ENCODE data around the gene LRG1. TPM values are rescaled to one million over a fixed set of nuclear protein-coding genes. Genes with fewer than 3 reads are reported as not detected.

LRG1 gene
- total and polyA plus RNA-seq, 5 experiments from 2014 or later: not detected

Other genes starting within 250 kb of the LRG1 start
- 10 to 100 TPM; 41.6 to 43.9 TPM for gene TMIGD2, start 237.6 kb downstream of the LRG1 start, total RNA-seq
- 100 to 1,000 TPM in 1 of 3 donors, 10 to 100 TPM in 2; 65.8 to 105 (median 96.5) TPM for gene TMIGD2, start 237.6 kb downstream of the LRG1 start, polyA plus RNA-seq
- gene FSD1, start 235.4 kb downstream of the LRG1 start, total RNA-seq: 1 to 10 TPM; 1.4 to 4.0 TPM
- 1 to 10 TPM; 1.5 to 3.9 (median 3.4) TPM for gene FSD1, start 235.4 kb downstream of the LRG1 start, polyA plus RNA-seq
- gene STAP2, start 201.2 kb downstream of the LRG1 start, total RNA-seq: 1 to 10 TPM; 1.4 to 2.3 TPM
- gene STAP2, start 201.2 kb downstream of the LRG1 start, polyA plus RNA-seq: 1 to 10 TPM; 1.3 to 2.6 (median 1.5) TPM
- gene MPND, start 196.5 kb downstream of the LRG1 start, total RNA-seq: 10 to 100 TPM; 18.9 to 22.1 TPM
- 1 to 10 TPM; 4.6 to 5.3 (median 4.7) TPM for gene MPND, start 196.5 kb downstream of the LRG1 start, polyA plus RNA-seq
- gene SH3GL1, start 139.5 kb downstream of the LRG1 start, total RNA-seq: 10 to 100 TPM; 38.3 to 38.6 TPM
- gene SH3GL1, start 139.5 kb downstream of the LRG1 start, polyA plus RNA-seq: 10 to 100 TPM; 11.8 to 20.4 (median 12.3) TPM
- gene CHAF1A, start 137.4 kb downstream of the LRG1 start, total RNA-seq: 10 to 100 TPM in 1 of 2 experiments, 1 to 10 TPM in 1; 7.5 to 10.9 TPM
- gene CHAF1A, start 137.4 kb downstream of the LRG1 start, polyA plus RNA-seq: 1 to 10 TPM; 1.7 to 2.4 (median 2.1) TPM
- 10 to 100 TPM; 61.3 to 75.2 TPM for gene UBXN6, start 82.2 kb downstream of the LRG1 start, total RNA-seq
- 1 to 10 TPM; 2.4 to 6.6 (median 3.9) TPM for gene UBXN6, start 82.2 kb downstream of the LRG1 start, polyA plus RNA-seq
- gene HDGFL2, start 67.7 kb downstream of the LRG1 start, total RNA-seq: 10 to 100 TPM; 35.5 to 40.0 TPM
- gene HDGFL2, start 67.7 kb downstream of the LRG1 start, polyA plus RNA-seq: 10 to 100 TPM; 15.0 to 25.3 (median 19.0) TPM
- under 1 TPM; 0.23 to 0.36 TPM for gene PLIN4, start 21.6 kb downstream of the LRG1 start, total RNA-seq
- gene PLIN4, start 21.6 kb downstream of the LRG1 start, polyA plus RNA-seq: under 1 TPM; 0.07 to 0.11 (median 0.07) TPM
- 1 to 10 TPM; 2.3 to 2.6 TPM for gene PLIN5, start 4.8 kb downstream of the LRG1 start, total RNA-seq
- gene PLIN5, start 4.8 kb downstream of the LRG1 start, polyA plus RNA-seq: under 1 TPM; 0.28 to 0.90 (median 0.30) TPM
- gene SEMA6B, start 19.6 kb upstream of the LRG1 start, total RNA-seq: under 1 TPM; 0.60 to 0.68 TPM
- gene SEMA6B, start 19.6 kb upstream of the LRG1 start, polyA plus RNA-seq: not detected
- gene TNFAIP8L1, start 99.5 kb upstream of the LRG1 start, total RNA-seq: 10 to 100 TPM; 19.1 to 20.7 TPM
- 10 to 100 TPM in 2 of 3 donors, 1 to 10 TPM in 1; 5.6 to 16.5 (median 10.3) TPM for gene TNFAIP8L1, start 99.5 kb upstream of the LRG1 start, polyA plus RNA-seq
- gene MYDGF, start 130.3 kb upstream of the LRG1 start, total RNA-seq: 10 to 100 TPM; 24.9 to 25.8 TPM
- gene MYDGF, start 130.3 kb upstream of the LRG1 start, polyA plus RNA-seq: 100 to 1,000 TPM; 103 to 114 (median 114) TPM
- 10 to 100 TPM; 82.3 to 86.6 TPM for gene DPP9, start 183.8 kb upstream of the LRG1 start, total RNA-seq
- gene DPP9, start 183.8 kb upstream of the LRG1 start, polyA plus RNA-seq: 10 to 100 TPM; 16.1 to 30.6 (median 21.9) TPM

Data from naive thymus-derived CD8-positive, alpha-beta T cell (primary cell).